H9 (cell line): Measurements from ENCODE around the gene EPC2. TPM values are rescaled to one million over a fixed set of nuclear protein-coding genes. Genes with fewer than 3 reads are reported as not detected.

Source experiments
- DNase-seq: peaks from one replicate; pipeline ENCODE4 v3.0.0-alpha.2; 2017
- H2AFZ ChIP-seq: one replicate; pipeline ENCODE4 v1.6.1; 2013; ENCODE audit warnings: mild to moderate bottlenecking, low read length, control low read depth, moderate library complexity
- H2AK5ac ChIP-seq: 2 replicates; pipeline ENCODE4 v1.6.1; 2013; ENCODE audit warnings: low read length, control low read depth, mixed read lengths; ENCODE audit not compliant: insufficient read length
- H2BK120ac ChIP-seq: one replicate; pipeline ENCODE4 v1.6.1; 2013; ENCODE audit warnings: low read depth, mild to moderate bottlenecking, low read length, control low read depth, inconsistent platforms; ENCODE audit not compliant: poor library complexity, severe bottlenecking
- H2BK12ac ChIP-seq: 2 replicates; pipeline ENCODE4 v1.6.1; 2013; ENCODE audit warnings: low read length, control low read depth, mixed read lengths, low read depth; ENCODE audit not compliant: insufficient read length
- H2BK15ac ChIP-seq: 2 replicates; pipeline ENCODE4 v1.6.1; 2013; ENCODE audit warnings: low read depth, low read length, control low read depth
- H2BK20ac ChIP-seq: one replicate; pipeline ENCODE4 v1.6.1; 2013; ENCODE audit warnings: low read depth, mild to moderate bottlenecking, low read length, control low read depth, inconsistent platforms; ENCODE audit not compliant: poor library complexity, severe bottlenecking
- H2BK5ac ChIP-seq: 2 replicates; pipeline ENCODE4 v1.6.1; 2013; ENCODE audit warnings: low read length, control low read depth, mixed read lengths; ENCODE audit not compliant: insufficient read length
- H3K14ac ChIP-seq: 2 replicates; pipeline ENCODE4 v1.6.1; 2013; ENCODE audit warnings: low read length, control low read depth; ENCODE audit not compliant: insufficient read depth
- H3K18ac ChIP-seq: 2 replicates; pipeline ENCODE4 v1.6.1; 2013; ENCODE audit warnings: low read depth, mild to moderate bottlenecking, mixed read lengths, low read length, control low read depth; ENCODE audit not compliant: insufficient read length
- H3K23ac ChIP-seq: 2 replicates; pipeline ENCODE4 v1.6.1; 2013; ENCODE audit warnings: low read length, control low read depth, mixed read lengths, low read depth; ENCODE audit not compliant: insufficient read length
- H3K23me2 ChIP-seq: 2 replicates; pipeline ENCODE4 v1.6.1; 2013; ENCODE audit warnings: low read depth, mild to moderate bottlenecking, mixed read lengths, low read length, control low read depth; ENCODE audit not compliant: insufficient read length, poor library complexity, severe bottlenecking
- H3K27ac ChIP-seq: 2 replicates; pipeline ENCODE4 v1.5.1; 2013; ENCODE audit warnings: low read length, control low read depth, mixed read lengths, low read depth; ENCODE audit not compliant: insufficient read length
- H3K27me3 ChIP-seq: 2 replicates; pipeline ENCODE4 v1.6.1; 2013; ENCODE audit warnings: low read length, control low read depth, inconsistent platforms; ENCODE audit not compliant: insufficient read depth
- H3K4ac ChIP-seq: 2 replicates; pipeline ENCODE4 v1.6.1; 2013; ENCODE audit warnings: low read depth, mild to moderate bottlenecking, control low read depth, inconsistent platforms, low read length, moderate library complexity
- H3K4me1 ChIP-seq: 2 replicates; pipeline ENCODE4 v1.6.1; 2013; ENCODE audit warnings: low read length, control low read depth, inconsistent platforms; ENCODE audit not compliant: insufficient read depth
- H3K4me2 ChIP-seq: 2 replicates; pipeline ENCODE4 v1.6.1; 2013; ENCODE audit warnings: low read length, control low read depth, mixed read lengths; ENCODE audit not compliant: insufficient read length, insufficient read depth
- H3K56ac ChIP-seq: 2 replicates; pipeline ENCODE4 v1.6.1; 2013; ENCODE audit warnings: low read depth, mild to moderate bottlenecking, mixed read lengths, low read length, control low read depth; ENCODE audit not compliant: insufficient read length
- H3K79me1 ChIP-seq: 2 replicates; pipeline ENCODE4 v1.6.1; 2013; ENCODE audit warnings: low read depth, mild to moderate bottlenecking, moderate library complexity, low read length, control low read depth, inconsistent platforms; ENCODE audit not compliant: insufficient read depth, poor library complexity, severe bottlenecking
- H3K79me2 ChIP-seq: 2 replicates; pipeline ENCODE4 v1.6.1; 2013; ENCODE audit warnings: low read length, control low read depth, inconsistent platforms; ENCODE audit not compliant: insufficient read depth
- H3K9ac ChIP-seq: 2 replicates; pipeline ENCODE4 v1.6.1; 2013; ENCODE audit warnings: low read length, control low read depth, mixed read lengths; ENCODE audit not compliant: insufficient read length; ENCODE audit errors: extremely low read depth
- H3K9me3 ChIP-seq: one replicate; pipeline ENCODE4 v1.6.1; 2013; ENCODE audit warnings: low read depth, low read length, inconsistent platforms; ENCODE audit not compliant: control insufficient read depth
- H3T11ph ChIP-seq: one replicate; pipeline ENCODE4 v1.6.1; 2013; ENCODE audit warnings: mild to moderate bottlenecking, low read length, control low read depth, inconsistent platforms
- H4K20me1 ChIP-seq: one replicate; pipeline ENCODE4 v1.6.1; 2013; ENCODE audit not compliant: control insufficient read depth, insufficient read length, insufficient read depth
- H4K5ac ChIP-seq: 2 replicates; pipeline ENCODE4 v1.6.1; 2013; ENCODE audit warnings: low read depth, mild to moderate bottlenecking, mixed read lengths, low read length, control low read depth; ENCODE audit not compliant: insufficient read length
- H4K8ac ChIP-seq: replicated peaks from 2 replicates; pipeline ENCODE4 v1.6.1; 2013; ENCODE audit warnings: low read length, control low read depth, mixed read lengths, low read depth; ENCODE audit not compliant: insufficient read length
- H4K91ac ChIP-seq: 2 replicates; pipeline ENCODE4 v1.6.1; 2013; ENCODE audit warnings: low read depth, mild to moderate bottlenecking, moderate library complexity, mixed read lengths, low read length, control low read depth; ENCODE audit not compliant: insufficient read length
- H3K27ac Mint-ChIP-seq, 3 experiments: 2 replicates in 2 of 3; 3 replicates in 1 of 3; pipeline ENCODE4 v1.8.0; 2020 to 2021; ENCODE audit warnings: mixed read lengths in 3 of 3, mild to moderate bottlenecking in 1 of 3, moderate library complexity in 1 of 3
- H3K27me3 Mint-ChIP-seq: 2 replicates; pipeline ENCODE4 v1.8.0; 2021; ENCODE audit warnings: low read depth, mild to moderate bottlenecking, moderate library complexity, mixed read lengths
- H3K36me3 Mint-ChIP-seq, 3 experiments: 2 replicates in 2 of 3; 3 replicates in 1 of 3; pipeline ENCODE4 v1.8.0; 2020 to 2021; ENCODE audit warnings: low read depth in 3 of 3, mixed read lengths in 3 of 3; ENCODE audit not compliant: insufficient read depth in 1 of 3
- H3K4me1 Mint-ChIP-seq, 2 experiments: 2 replicates each; pipeline ENCODE4 v1.8.0; 2020; ENCODE audit warnings: mixed read lengths in 2 of 2
- H3K4me3 Mint-ChIP-seq, 2 experiments: 2 replicates in 1 of 2; 3 replicates in 1 of 2; pipeline ENCODE4 v1.8.0; 2020 to 2021; ENCODE audit warnings: mild to moderate bottlenecking in 2 of 2, mixed read lengths in 2 of 2, moderate library complexity in 1 of 2
- H3K9me3 Mint-ChIP-seq, 2 experiments: 2 replicates in 1 of 2; 3 replicates in 1 of 2; pipeline ENCODE4 v1.8.0; 2020; ENCODE audit warnings: mild to moderate bottlenecking in 2 of 2, mixed read lengths in 2 of 2, moderate library complexity in 1 of 2
- WGBS: extraction: QIAGEN DNeasy Blood & Tissue Kit; methylation state at CpG from one replicate; pipeline ENCODE4 v1.1.7; 2013; ENCODE audit warnings: missing lambda C conversion rate, low lambda C conversion rate, mixed read lengths; ENCODE audit not compliant: insufficient read length; ENCODE audit errors: extremely low coverage; 5-methylcytosine and 5-hydroxymethylcytosine counted together
- total RNA-seq: library from RNA; stranded (reverse); gene quantifications from 2 replicates; pipeline ENCODE4 v1.2.1, GENCODE V29; 2021
- TF ChIP-seq, protein P1 (sequence below): fragments of 200-600 bp; sonication (generic); conservative IDR thresholded peaks from 3 replicates; pipeline ENCODE4 v1.8.0; 2021; ENCODE audit warnings: antibody characterized with exemption, mild to moderate bottlenecking

EPC2 gene
- total RNA-seq, 1 experiment from 2014 or later, result 31.3 TPM

DNA sequence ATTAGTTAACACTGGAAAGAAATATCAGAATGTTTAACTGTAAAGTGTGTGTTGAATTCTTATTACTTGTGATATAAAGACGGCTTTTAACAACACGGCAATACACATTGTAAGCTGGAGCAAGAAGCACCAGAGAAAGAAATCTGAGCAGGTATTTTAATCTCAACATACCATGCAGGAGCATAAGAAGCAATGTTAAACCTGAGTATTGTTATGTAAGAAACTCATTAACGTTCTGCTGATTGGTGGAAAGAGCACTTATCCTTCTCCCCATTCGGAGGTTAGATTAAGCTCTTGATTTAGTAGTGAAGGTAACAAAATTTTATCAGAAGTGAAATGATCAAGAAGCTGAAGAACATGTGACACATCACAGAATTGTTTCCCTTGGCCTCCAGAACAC, 107.4 kb downstream of the EPC2 start:
- Histone ChIP-seq H3K9ac (no peak overlapping the region), H3K9me3 (no peaks in the 10 kb centered on the region), H4K8ac (no peak overlapping the region), H2AFZ (no peak overlapping the region), H4K91ac (no peak overlapping the region), H2BK120ac (no peak overlapping the region), H3K23me2 (no peaks in the 10 kb centered on the region), H3T11ph (no peak overlapping the region), H3K27ac (no peak overlapping the region), H3K14ac (no peak overlapping the region), H2AK5ac (no peak overlapping the region), H3K23ac (no peak overlapping the region), H3K4me2 (no peak overlapping the region), H4K5ac (no peak overlapping the region), H3K4ac (no peak overlapping the region), H3K4me1 (peaks cover 7% of the 10 kb centered on the region; the same call in 1 of the 2 replicates), H3K56ac (no peak overlapping the region), H3K27me3 (no peaks in the 10 kb centered on the region), H2BK15ac (no peak overlapping the region), H4K20me1 (no peaks in the 10 kb centered on the region), H2BK12ac (no peak overlapping the region), H3K79me2 (no peaks in the 10 kb centered on the region), H2BK5ac (no peak overlapping the region), H3K79me1 (no peaks in the 10 kb centered on the region), H2BK20ac (no peak overlapping the region), H3K18ac (no peak overlapping the region)
- no peak for DNase-seq
- Mint-ChIP-seq H3K27me3 (no peaks in the 10 kb centered on the region), H3K4me3 (no peak overlapping the region), H3K4me1 (peaks cover 50 to 56% of the 10 kb centered on the region in 2 experiments), H3K9me3 (no peaks in the 10 kb centered on the region), H3K27ac (peak overlapping the region in 1 of 3 experiments; percentile 89; a peak in 1 of 7 replicates), H3K36me3 (peaks cover 3 to 6% (median 4%) of the 10 kb centered on the region in 3 experiments; a peak in 6 of 7 replicates)
- TF ChIP-seq, protein P1, sequence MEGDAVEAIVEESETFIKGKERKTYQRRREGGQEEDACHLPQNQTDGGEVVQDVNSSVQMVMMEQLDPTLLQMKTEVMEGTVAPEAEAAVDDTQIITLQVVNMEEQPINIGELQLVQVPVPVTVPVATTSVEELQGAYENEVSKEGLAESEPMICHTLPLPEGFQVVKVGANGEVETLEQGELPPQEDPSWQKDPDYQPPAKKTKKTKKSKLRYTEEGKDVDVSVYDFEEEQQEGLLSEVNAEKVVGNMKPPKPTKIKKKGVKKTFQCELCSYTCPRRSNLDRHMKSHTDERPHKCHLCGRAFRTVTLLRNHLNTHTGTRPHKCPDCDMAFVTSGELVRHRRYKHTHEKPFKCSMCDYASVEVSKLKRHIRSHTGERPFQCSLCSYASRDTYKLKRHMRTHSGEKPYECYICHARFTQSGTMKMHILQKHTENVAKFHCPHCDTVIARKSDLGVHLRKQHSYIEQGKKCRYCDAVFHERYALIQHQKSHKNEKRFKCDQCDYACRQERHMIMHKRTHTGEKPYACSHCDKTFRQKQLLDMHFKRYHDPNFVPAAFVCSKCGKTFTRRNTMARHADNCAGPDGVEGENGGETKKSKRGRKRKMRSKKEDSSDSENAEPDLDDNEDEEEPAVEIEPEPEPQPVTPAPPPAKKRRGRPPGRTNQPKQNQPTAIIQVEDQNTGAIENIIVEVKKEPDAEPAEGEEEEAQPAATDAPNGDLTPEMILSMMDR, result no peak
- WGBS, result no CpG with 5 or more reads among the region's 4 CpGs
